CD4-positive, alpha-beta T cell treated with Interleukin-6 at 100 ng/mL for 8 hours (primary cell): Measurements from ENCODE around the gene KLF6.

Experiments
- DNase-seq: peaks from one replicate; pipeline ENCODE4 v3.0.0-alpha.2; 2020; ENCODE audit warnings: mixed read lengths, low spot score

KLF6 gene

GRCh38 chr10:3728563-3728962 lies 56.4 kb downstream of the KLF6 start:
- DNase-seq = no peak

- no peak for DNase-seq
Measured at GRCh38 chr10:3727268-3727667, 57.7 kb downstream of the KLF6 start.
